Caco-2 (cell line): ENCODE data around the gene SLC2A13. TPM values are rescaled to one million over a fixed set of nuclear protein-coding genes. Genes with fewer than 3 reads are reported as not detected.

Experiments
- BruUV-seq: library from RNA; stranded (reverse); fragments of 400-500 nt; replicated peaks from 2 replicates; lab custom pipeline; 2021; lab: Mats Ljungman, UMichigan
- CTCF ChIA-PET: fragments of 300-600 bp; sonication (Branson Sonifier 250); formaldehyde crosslinking; loops from one replicate; lab custom pipeline; 2022; ENCODE audit warnings: antibody characterized with exemption; lab: Charles Lee
- POLR2A ChIA-PET: fragments of 300-600 bp; sonication (Branson Sonifier 250); formaldehyde crosslinking; loops from one replicate; lab custom pipeline; 2022; ENCODE audit warnings: antibody characterized with exemption; lab: Charles Lee
- DNase-seq, 2 experiments: peaks; one replicate each; pipeline versions ENCODE4 v3.0.0 to v3.0.0-alpha.2; 2020 to 2022
- H3K27me3 ChIP-seq: replicated peaks from 2 replicates; pipeline ENCODE4 v1.6.0; 2011; ENCODE audit warnings: low read length; ENCODE audit not compliant: control insufficient read depth, insufficient read depth
- H3K36me3 ChIP-seq: 2 replicates; pipeline ENCODE4 v1.5.1; 2011; ENCODE audit warnings: low read length; ENCODE audit not compliant: control insufficient read depth, insufficient read depth
- H3K4me1 ChIP-seq: fragments of 250-450 bp; sonication (Bioruptor Pico); 2 replicates; pipeline ENCODE4 v1.5.1; 2020; ENCODE audit warnings: mild to moderate bottlenecking
- H3K4me3 ChIP-seq: 2 replicates; pipeline ENCODE4 v1.5.1; 2011; ENCODE audit warnings: low read depth, mild to moderate bottlenecking, control low read depth, low read length
- H3K9me3 ChIP-seq: fragments of 250-450 bp; sonication (Bioruptor Pico); 2 replicates; pipeline ENCODE4 v1.5.1; 2020; ENCODE audit warnings: mild to moderate bottlenecking, moderate library complexity
- H3K27ac Mint-ChIP-seq: one replicate; pipeline ENCODE4 v1.8.0; 2022; ENCODE audit warnings: mixed read lengths; ENCODE audit not compliant: unreplicated experiment
- H3K27me3 Mint-ChIP-seq: one replicate; pipeline ENCODE4 v1.8.0; 2022; ENCODE audit warnings: mixed read lengths; ENCODE audit not compliant: insufficient read depth, unreplicated experiment
- H3K36me3 Mint-ChIP-seq: one replicate; pipeline ENCODE4 v1.8.0; 2022; ENCODE audit warnings: mild to moderate bottlenecking, mixed read lengths; ENCODE audit not compliant: insufficient read depth, unreplicated experiment
- H3K4me1 Mint-ChIP-seq: one replicate; pipeline ENCODE4 v1.8.0; 2022; ENCODE audit warnings: low read depth, mixed read lengths; ENCODE audit not compliant: unreplicated experiment
- H3K4me3 Mint-ChIP-seq: one replicate; pipeline ENCODE4 v1.8.0; 2022; ENCODE audit warnings: mild to moderate bottlenecking, moderate library complexity, mixed read lengths; ENCODE audit not compliant: unreplicated experiment
- H3K9me3 Mint-ChIP-seq: one replicate; pipeline ENCODE4 v1.8.0; 2022; ENCODE audit warnings: mixed read lengths; ENCODE audit not compliant: unreplicated experiment
- CTCF ChIP-seq, 2 experiments: fragments of 200-600 bp in 1 of 2; IDR thresholded peaks; 1 replicate in 1 of 2; 2 replicates in 1 of 2; pipeline versions ENCODE4 v1.5.1 to v1.8.0; 2011 to 2022; ENCODE audit warnings: antibody characterized with exemption in 1 of 2, control low read depth in 1 of 2, inconsistent platforms in 1 of 2, low read depth in 1 of 2, low read length in 1 of 2, mild to moderate bottlenecking in 1 of 2, moderate library complexity in 1 of 2; ENCODE audit not compliant: insufficient read depth in 1 of 2, severe bottlenecking in 1 of 2, unreplicated experiment in 1 of 2
- intact Hi-C: fragments of 100-400 bp; cut with micrococcal nuclease; formaldehyde crosslinking; loops from one replicate; pipeline ENCODE4 v1.10.0; 2022; ENCODE audit not compliant: unreplicated experiment
- total RNA-seq: library from RNA; stranded (reverse); gene quantifications from 2 replicates; pipeline ENCODE4 v1.2.3, GENCODE V29; 2022

The SLC2A13 gene
- total RNA-seq, 1 experiment from 2014 or later: 3.0 TPM

GRCh38 chr12:40028296-40028695, 77.6 kb downstream of the SLC2A13 start:
- DNase-seq: no peak
- H3K27me3 ChIP-seq: no peaks in the 10 kb centered on the region
- Mint-ChIP-seq H3K9me3 (no peaks in the 10 kb centered on the region), H3K4me1 (peaks cover 7% of the 10 kb centered on the region), H3K27ac (no peak overlapping the region), H3K36me3 (no peaks in the 10 kb centered on the region), H3K4me3 (no peak overlapping the region), H3K27me3 (no peaks in the 10 kb centered on the region)
- ChIA-PET CTCF (no interaction called here), POLR2A (no interaction called here)
- TF ChIP-seq CTCF (IDR thresholded peaks at IDR 0.05; ENCODE audit: insufficient read depth in 1 of 2, low read depth in 1 of 2, low read length in 1 of 2, severe bottlenecking in 1 of 2, unreplicated experiment in 1 of 2): no peak
- H3K9me3 ChIP-seq: no peaks in the 10 kb centered on the region
- H3K4me3 ChIP-seq: no peak overlapping the region
- BruUV-seq: no TSS peak
- H3K4me1 ChIP-seq: no peaks in the 10 kb centered on the region
- H3K36me3 ChIP-seq: no peaks in the 10 kb centered on the region
- intact Hi-C loops: no loop called here

GRCh38 chr12:40022850-40023249, 83.0 kb downstream of the SLC2A13 start:
- Histone ChIP-seq H3K36me3 (no peaks in the 10 kb centered on the region), H3K9me3 (no peaks in the 10 kb centered on the region), H3K27me3 (no peaks in the 10 kb centered on the region), H3K4me3 (no peak overlapping the region), H3K4me1 (no peaks in the 10 kb centered on the region)
- no peak for TF ChIP-seq CTCF (IDR thresholded peaks at IDR 0.05; ENCODE audit: insufficient read depth in 1 of 2, low read depth in 1 of 2, low read length in 1 of 2, severe bottlenecking in 1 of 2, unreplicated experiment in 1 of 2)
- Mint-ChIP-seq H3K27me3 (no peaks in the 10 kb centered on the region), H3K9me3 (no peaks in the 10 kb centered on the region), H3K36me3 (no peaks in the 10 kb centered on the region), H3K27ac (no peak overlapping the region), H3K4me3 (no peak overlapping the region), H3K4me1 (no peaks in the 10 kb centered on the region)
- no peak for DNase-seq
- BruUV-seq: no TSS peak
- intact Hi-C loops: no loop called here
- CTCF ChIA-PET: no interaction called here
- POLR2A ChIA-PET: no interaction called here

- DNase-seq: no peak
- Histone ChIP-seq H3K4me3 (no peak overlapping the region), H3K4me1 (no peaks in the 10 kb centered on the region), H3K27me3 (no peaks in the 10 kb centered on the region), H3K9me3 (no peaks in the 10 kb centered on the region), H3K36me3 (no peaks in the 10 kb centered on the region)
- H3K9me3 Mint-ChIP-seq: peaks cover 8% of the 10 kb centered on the region
- no TSS peak for BruUV-seq
- intact Hi-C loops: no loop called here
- no peak overlapping the region for H3K4me3 Mint-ChIP-seq
- TF ChIP-seq CTCF (IDR thresholded peaks at IDR 0.05; ENCODE audit: insufficient read depth in 1 of 2, low read depth in 1 of 2, low read length in 1 of 2, severe bottlenecking in 1 of 2, unreplicated experiment in 1 of 2): no peak
- CTCF ChIA-PET: no interaction called here
- POLR2A ChIA-PET: no interaction called here
- H3K27ac Mint-ChIP-seq: no peak overlapping the region
- H3K4me1 Mint-ChIP-seq: no peaks in the 10 kb centered on the region
- no peaks in the 10 kb centered on the region for H3K27me3 Mint-ChIP-seq
- no peaks in the 10 kb centered on the region for H3K36me3 Mint-ChIP-seq
Measured at GRCh38 chr12:40020261-40020691, 85.6 kb downstream of the SLC2A13 start.
